ENCODE results near the gene TBC1D1.

Gene TBC1D1

GRCh38 chr4:37858872-37859271 lies 32.0 kb upstream of the TBC1D1 start:
- H3K4me3 ChIP-seq (ENCODE audit: low read depth, low read length) = no peak overlapping the region
- TF ChIP-seq, protein P1, sequence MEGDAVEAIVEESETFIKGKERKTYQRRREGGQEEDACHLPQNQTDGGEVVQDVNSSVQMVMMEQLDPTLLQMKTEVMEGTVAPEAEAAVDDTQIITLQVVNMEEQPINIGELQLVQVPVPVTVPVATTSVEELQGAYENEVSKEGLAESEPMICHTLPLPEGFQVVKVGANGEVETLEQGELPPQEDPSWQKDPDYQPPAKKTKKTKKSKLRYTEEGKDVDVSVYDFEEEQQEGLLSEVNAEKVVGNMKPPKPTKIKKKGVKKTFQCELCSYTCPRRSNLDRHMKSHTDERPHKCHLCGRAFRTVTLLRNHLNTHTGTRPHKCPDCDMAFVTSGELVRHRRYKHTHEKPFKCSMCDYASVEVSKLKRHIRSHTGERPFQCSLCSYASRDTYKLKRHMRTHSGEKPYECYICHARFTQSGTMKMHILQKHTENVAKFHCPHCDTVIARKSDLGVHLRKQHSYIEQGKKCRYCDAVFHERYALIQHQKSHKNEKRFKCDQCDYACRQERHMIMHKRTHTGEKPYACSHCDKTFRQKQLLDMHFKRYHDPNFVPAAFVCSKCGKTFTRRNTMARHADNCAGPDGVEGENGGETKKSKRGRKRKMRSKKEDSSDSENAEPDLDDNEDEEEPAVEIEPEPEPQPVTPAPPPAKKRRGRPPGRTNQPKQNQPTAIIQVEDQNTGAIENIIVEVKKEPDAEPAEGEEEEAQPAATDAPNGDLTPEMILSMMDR (IDR thresholded peaks at IDR 0.05; ENCODE audit: borderline replicate concordance, insufficient read depth, low read depth, low read length) = no peak

DNA sequence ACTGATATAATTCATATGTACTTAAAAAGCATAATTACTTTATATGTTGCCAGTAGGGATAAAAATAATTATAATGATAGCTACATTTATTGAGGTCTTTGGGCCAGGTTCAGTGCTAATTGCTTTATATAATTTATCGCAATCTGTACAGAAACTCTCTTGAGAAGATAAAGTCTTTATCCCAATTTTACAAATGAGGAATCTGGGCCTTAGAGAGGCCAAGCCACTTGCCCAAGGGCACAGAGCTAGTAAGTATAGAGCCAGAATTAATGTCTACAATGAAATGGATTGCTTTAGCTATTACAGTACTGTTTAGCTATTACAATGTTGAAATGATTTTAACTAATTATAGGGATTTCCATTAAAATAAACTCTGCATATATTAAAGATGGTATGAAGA lies 30.6 kb upstream of the TBC1D1 start:
- TF ChIP-seq, protein P1 (IDR thresholded peaks at IDR 0.05; ENCODE audit: borderline replicate concordance, insufficient read depth, low read depth, low read length) = no peak
- H3K4me3 ChIP-seq (ENCODE audit: low read depth, low read length) = no peak overlapping the region

DNA sequence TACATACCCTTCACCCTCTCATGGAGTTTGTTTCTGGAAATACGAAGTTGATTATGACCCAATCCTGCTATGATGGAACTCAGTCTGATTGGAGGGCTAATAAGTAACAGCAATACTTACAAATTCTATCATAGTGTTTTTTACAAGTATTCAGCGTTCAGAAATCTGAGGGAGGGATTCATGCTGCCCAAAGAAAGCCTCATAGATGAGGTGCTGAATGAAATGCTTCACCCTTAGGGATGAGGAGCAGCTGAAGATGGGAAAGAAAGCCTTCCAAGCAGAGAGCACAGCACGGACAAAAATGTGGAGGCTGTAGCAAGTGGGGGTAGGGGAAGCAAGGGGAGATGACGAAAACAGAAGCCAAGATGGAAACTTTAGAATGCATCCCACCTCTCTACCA lies 27.9 kb upstream of the TBC1D1 start:
- H3K4me3 ChIP-seq (ENCODE audit: low read depth, low read length) = no peak overlapping the region
- TF ChIP-seq, protein P1 (IDR thresholded peaks at IDR 0.05; ENCODE audit: borderline replicate concordance, insufficient read depth, low read depth, low read length) = no peak

DNA sequence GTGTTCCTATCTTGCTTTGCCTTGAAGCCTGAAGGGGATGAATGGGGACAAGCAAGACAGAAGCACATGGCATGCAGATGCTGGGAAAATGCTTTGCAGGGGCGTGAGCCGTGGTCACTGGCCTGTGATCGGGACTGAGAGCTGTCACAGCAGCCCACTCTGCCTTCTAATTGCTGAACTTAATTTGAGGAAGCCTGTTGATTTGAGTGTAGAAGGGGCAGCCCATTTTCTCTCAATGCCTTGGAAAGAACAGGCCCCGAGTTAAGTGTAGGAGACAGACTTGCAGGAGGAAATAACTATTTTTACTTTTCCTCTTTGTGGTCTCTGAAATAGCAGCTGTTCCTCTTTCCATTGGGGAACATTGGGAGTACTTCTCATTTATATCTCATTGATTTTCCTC lies 26.1 kb upstream of the TBC1D1 start:
- TF ChIP-seq, protein P1 (IDR thresholded peaks at IDR 0.05; ENCODE audit: borderline replicate concordance, insufficient read depth, low read depth, low read length) = no peak
- H3K4me3 ChIP-seq (ENCODE audit: low read depth, low read length) = no peak overlapping the region

- TF ChIP-seq, protein P1 (IDR thresholded peaks at IDR 0.05; ENCODE audit: borderline replicate concordance, insufficient read depth, low read depth, low read length) = no peak
- no peak overlapping the region for H3K4me3 ChIP-seq (ENCODE audit: low read depth, low read length)
Observed at GRCh38 chr4:37865450-37865849, 25.4 kb upstream of the TBC1D1 start.

- TF ChIP-seq, protein P1 (IDR thresholded peaks at IDR 0.05; ENCODE audit: borderline replicate concordance, insufficient read depth, low read depth, low read length) = no peak
- no peak overlapping the region for H3K4me3 ChIP-seq (ENCODE audit: low read depth, low read length)
Observed at GRCh38 chr4:37867102-37867501, 23.8 kb upstream of the TBC1D1 start.

DNA sequence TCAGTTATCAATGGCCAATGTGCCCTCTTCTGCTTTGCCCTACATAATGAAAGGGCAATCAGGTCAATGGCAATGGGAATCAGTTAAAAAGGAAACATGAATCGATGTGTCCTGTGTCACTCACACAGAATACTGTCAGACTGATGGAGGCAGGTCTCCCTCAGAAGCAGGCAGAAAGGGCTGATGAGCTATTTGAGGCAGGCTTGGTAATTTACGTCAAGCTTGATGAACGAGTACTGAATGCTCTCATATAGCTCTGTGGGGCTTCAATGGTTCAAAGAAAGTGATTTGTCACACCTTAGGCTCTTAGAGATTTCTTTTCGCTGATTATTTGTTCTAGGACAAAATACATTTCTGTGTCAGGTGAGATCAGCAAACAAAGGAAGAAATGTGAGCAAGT lies 22.6 kb upstream of the TBC1D1 start:
- TF ChIP-seq, protein P1 (IDR thresholded peaks at IDR 0.05; ENCODE audit: borderline replicate concordance, insufficient read depth, low read depth, low read length) = no peak
- H3K4me3 ChIP-seq (ENCODE audit: low read depth, low read length) = no peak overlapping the region

Measured in GM12875 (cell line).